Loucy (cell line): ENCODE data around the gene KLK1.

ENCODE experiments used
- CTCF ChIP-seq: fragments of 200-600 bp; sonication (generic); conservative IDR thresholded peaks from 2 replicates; pipeline ENCODE4 v1.5.1; 2014; ENCODE audit warnings: mild to moderate bottlenecking, antibody characterized with exemption, low read length
- EZH2phosphoT487 ChIP-seq: fragments of 200-600 bp; IDR thresholded peaks from 2 replicates; pipeline ENCODE4 v1.6.1; 2018; ENCODE audit warnings: antibody characterized with exemption, mild to moderate bottlenecking, moderate library complexity, borderline replicate concordance

- TF ChIP-seq EZH2phosphoT487 (no peak), CTCF (no peak)
Measured at GRCh38 chr19:50861496-50862286, 38.1 kb upstream of the KLK1 start.
